Sigmoid colon (tissue), 7 donors: ENCODE measurements around the gene EHBP1L1. TPM values are rescaled to one million over a fixed set of nuclear protein-coding genes. Genes with fewer than 3 reads are reported as not detected.

Source experiments
- DNase-seq: peaks from one replicate; pipeline ENCODE4 v3.0.0-alpha.2; 2019
- H3K27ac ChIP-seq, 4 donors: fragments of 200-600 bp; sonication (generic); one replicate each; pipeline ENCODE4 v1.5.1; 2016 to 2019; ENCODE audit warnings: mild to moderate bottlenecking in 1 of 4
- H3K27me3 ChIP-seq, 3 donors: fragments of 200-600 bp; sonication (generic); one replicate each; pipeline ENCODE4 v1.5.1; 2019; ENCODE audit warnings: mild to moderate bottlenecking in 1 of 3
- H3K36me3 ChIP-seq, 4 donors: fragments of 200-600 bp; sonication (generic); one replicate each; pipeline ENCODE4 v1.5.1; 2016 to 2019
- H3K4me1 ChIP-seq, 4 donors: fragments of 200-600 bp; sonication (generic); one replicate each; pipeline ENCODE4 v1.5.1; 2017 to 2019
- H3K4me3 ChIP-seq, 4 donors: fragments of 200-600 bp; sonication (generic); one replicate each; pipeline ENCODE4 v1.5.1; 2017 to 2019; ENCODE audit warnings: mild to moderate bottlenecking in 2 of 4, moderate library complexity in 1 of 4
- H3K9me3 ChIP-seq, 4 donors: fragments of 200-600 bp in 3 of 4; sonication (generic) in 3 of 4; one replicate each; pipeline versions ENCODE4 v1.5.1 to v1.6.1; 2013 to 2019
- EP300 ChIP-seq, 4 donors: sonication (generic); formaldehyde crosslinking; IDR thresholded peaks; one replicate each; pipeline ENCODE4 v1.6.1; 2017; ENCODE audit warnings: antibody characterized with exemption in 4 of 4
- POLR2A ChIP-seq, 2 donors: fragments of 450-650 bp; IDR thresholded peaks; one replicate each; pipeline ENCODE4 v1.6.1; 2016; ENCODE audit warnings: antibody characterized with exemption in 2 of 2, mild to moderate bottlenecking in 2 of 2, moderate library complexity in 2 of 2
- POLR2AphosphoS5 ChIP-seq, 4 donors: sonication (generic); formaldehyde crosslinking; IDR thresholded peaks; one replicate each; pipeline ENCODE4 v1.6.1; 2017; ENCODE audit warnings: antibody characterized with exemption in 4 of 4
- WGBS, 2 donors: extraction: QIAGEN DNeasy Blood & Tissue Kit; methylation state at CpG; one replicate each; pipeline ENCODE4 v1.1.7; 2013; 5-methylcytosine and 5-hydroxymethylcytosine counted together
- intact Hi-C: fragments of 100-400 bp; cut with DNase I; formaldehyde crosslinking; loops from one replicate; pipeline ENCODE4 v1.15.1; 2023
- polyA plus RNA-seq, 3 donors: library from polyadenylated mRNA; stranded (reverse); fragments of 200-250 nt; gene quantifications; one replicate each; pipeline ENCODE4 v1.2.3, GENCODE V29; 2013
- total RNA-seq, 4 donors: library from RNA; depleted of rRNA; stranded (reverse); fragments of >200 nt; gene quantifications; one replicate each; pipeline ENCODE4 v1.1.0, GENCODE V29; 2016
- TF ChIP-seq, protein P1 (sequence below), 4 experiments: fragments of 450-650 bp in 3 of 4; fragments of 200-600 bp in 1 of 4; IDR thresholded peaks; one replicate each; pipeline ENCODE4 v1.5.1; 2016 to 2019; ENCODE audit warnings: antibody characterized with exemption in 4 of 4, mild to moderate bottlenecking in 3 of 4, moderate library complexity in 2 of 4
- donor health status: healthy with polysubstance abuse.
- donor health status: Bipolar disorder and iron deficiency.
- donor health status: healthy.

The EHBP1L1 gene
- total and polyA plus RNA-seq, 7 donors: 31.2 to 366 (median 148) TPM

DNA sequence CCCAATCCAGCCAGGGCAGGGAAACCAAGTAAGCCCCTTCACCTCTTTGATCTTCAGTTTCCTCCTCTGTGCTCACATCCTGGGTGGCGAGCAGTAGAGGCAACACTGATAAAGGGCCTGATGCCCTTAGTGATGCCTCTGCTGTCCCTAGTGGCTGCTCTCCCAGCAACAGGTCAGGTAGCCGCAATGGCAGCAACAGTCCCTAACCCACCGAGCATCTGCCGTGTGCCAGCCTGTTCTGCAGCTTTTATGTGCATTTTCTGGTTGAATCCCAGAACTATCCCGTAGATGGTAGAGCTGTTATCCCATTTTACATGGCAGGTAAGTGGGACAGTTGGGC, 45.7 kb upstream of the EHBP1L1 start:
- 85 to 86% methylated on average over 5 of the region's 5 CpGs for WGBS, 2 donors
- no peaks in the 10 kb centered on the region for H3K9me3 ChIP-seq
- peaks cover 0 to 19% (median 15%) of the 10 kb centered on the region in 4 donors for H3K4me1 ChIP-seq
- H3K36me3 ChIP-seq: peaks cover 30 to 88% (median 41%) of the 10 kb centered on the region in 4 donors
- intact Hi-C loops: no loop called here
- no peaks in the 10 kb centered on the region for H3K27me3 ChIP-seq
- H3K27ac ChIP-seq: no peak overlapping the region
- no peak overlapping the region for H3K4me3 ChIP-seq
- DNase-seq: no peak
- TF ChIP-seq, protein P1, sequence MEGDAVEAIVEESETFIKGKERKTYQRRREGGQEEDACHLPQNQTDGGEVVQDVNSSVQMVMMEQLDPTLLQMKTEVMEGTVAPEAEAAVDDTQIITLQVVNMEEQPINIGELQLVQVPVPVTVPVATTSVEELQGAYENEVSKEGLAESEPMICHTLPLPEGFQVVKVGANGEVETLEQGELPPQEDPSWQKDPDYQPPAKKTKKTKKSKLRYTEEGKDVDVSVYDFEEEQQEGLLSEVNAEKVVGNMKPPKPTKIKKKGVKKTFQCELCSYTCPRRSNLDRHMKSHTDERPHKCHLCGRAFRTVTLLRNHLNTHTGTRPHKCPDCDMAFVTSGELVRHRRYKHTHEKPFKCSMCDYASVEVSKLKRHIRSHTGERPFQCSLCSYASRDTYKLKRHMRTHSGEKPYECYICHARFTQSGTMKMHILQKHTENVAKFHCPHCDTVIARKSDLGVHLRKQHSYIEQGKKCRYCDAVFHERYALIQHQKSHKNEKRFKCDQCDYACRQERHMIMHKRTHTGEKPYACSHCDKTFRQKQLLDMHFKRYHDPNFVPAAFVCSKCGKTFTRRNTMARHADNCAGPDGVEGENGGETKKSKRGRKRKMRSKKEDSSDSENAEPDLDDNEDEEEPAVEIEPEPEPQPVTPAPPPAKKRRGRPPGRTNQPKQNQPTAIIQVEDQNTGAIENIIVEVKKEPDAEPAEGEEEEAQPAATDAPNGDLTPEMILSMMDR (IDR thresholded peaks at IDR 0.05): no peak
- no peak for TF ChIP-seq EP300 (IDR thresholded peaks at IDR 0.05)
- TF ChIP-seq POLR2AphosphoS5 (IDR thresholded peaks at IDR 0.05): no peak
- TF ChIP-seq POLR2A (IDR thresholded peaks at IDR 0.05): no peak

DNA sequence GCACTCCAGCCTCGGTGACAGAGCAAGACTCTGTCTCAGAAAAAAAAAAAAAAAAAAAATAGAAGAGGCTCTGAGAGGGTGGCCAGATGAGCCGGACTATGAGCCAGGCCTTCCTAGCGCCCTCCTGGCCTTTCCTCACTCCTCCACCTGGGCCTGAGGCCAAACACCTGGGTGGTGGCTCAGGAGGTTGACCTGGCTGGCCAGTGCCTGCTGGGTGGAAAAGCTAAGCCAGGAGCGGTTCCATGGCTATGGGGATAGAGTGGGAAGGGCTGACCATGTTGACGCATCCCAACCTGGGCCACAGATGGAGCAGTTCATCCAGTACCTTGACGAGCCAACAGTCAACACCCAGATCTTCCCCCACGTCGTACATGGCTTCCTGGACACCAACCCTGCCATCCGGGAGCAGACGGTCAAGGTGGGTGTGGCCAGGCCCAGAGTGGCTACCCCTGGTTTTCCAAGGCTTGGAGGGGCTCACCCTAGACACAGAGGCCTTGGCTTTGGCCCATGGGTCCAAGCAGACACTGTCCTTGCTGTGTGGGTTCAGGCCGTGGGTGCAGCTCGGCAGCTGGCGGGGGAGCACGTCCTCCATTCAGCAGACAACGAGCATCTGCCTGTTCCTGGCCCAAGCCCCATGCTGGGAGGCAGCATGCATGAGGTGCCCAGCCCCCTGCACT, 43.3 kb upstream of the EHBP1L1 start:
- Histone ChIP-seq H3K9me3 (no peaks in the 10 kb centered on the region), H3K27ac (peak overlapping the region in 1 of 4 donors; percentile 45), H3K27me3 (no peaks in the 10 kb centered on the region), H3K4me3 (no peak overlapping the region), H3K4me1 (no peaks in the 10 kb centered on the region), H3K36me3 (peaks cover 33 to 96% (median 46%) of the 10 kb centered on the region in 4 donors)
- no peak for TF ChIP-seq POLR2A (IDR thresholded peaks at IDR 0.05)
- TF ChIP-seq POLR2AphosphoS5 (IDR thresholded peaks at IDR 0.05): no peak
- no peak for TF ChIP-seq EP300 (IDR thresholded peaks at IDR 0.05)
- TF ChIP-seq, protein P1 (IDR thresholded peaks at IDR 0.05): no peak
- 91% methylated on average over 15 of the region's 15 CpGs for WGBS, 2 donors
- peak; percentile 69 for DNase-seq
- intact Hi-C loops: no loop called here

DNA sequence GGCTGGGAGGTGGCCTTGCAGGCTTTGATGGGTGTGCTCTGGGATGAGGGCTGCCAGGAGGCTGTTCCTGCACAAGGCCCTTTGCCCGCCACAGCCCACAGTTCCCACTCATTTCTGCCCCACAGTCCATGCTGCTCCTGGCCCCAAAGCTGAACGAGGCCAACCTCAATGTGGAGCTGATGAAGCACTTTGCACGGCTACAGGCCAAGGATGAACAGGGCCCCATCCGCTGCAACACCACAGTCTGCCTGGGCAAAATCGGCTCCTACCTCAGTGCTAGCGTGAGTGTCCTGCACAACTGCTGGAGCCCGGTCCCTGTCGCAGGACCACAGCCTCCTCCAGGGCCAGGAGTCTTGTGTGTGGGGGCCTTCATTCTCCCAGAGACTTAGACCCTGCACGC, 40.8 kb upstream of the EHBP1L1 start:
- Histone ChIP-seq H3K27me3 (no peaks in the 10 kb centered on the region), H3K4me3 (no peak overlapping the region), H3K36me3 (peaks cover 28 to 91% (median 59%) of the 10 kb centered on the region in 4 donors), H3K27ac (no peak overlapping the region), H3K9me3 (no peaks in the 10 kb centered on the region), H3K4me1 (peaks cover 0 to 11% (median 10%) of the 10 kb centered on the region in 4 donors)
- intact Hi-C loops: no loop called here
- no peak for DNase-seq
- 88 to 95% methylated on average over 9 of the region's 9 CpGs for WGBS, 2 donors
- no peak for TF ChIP-seq EP300 (IDR thresholded peaks at IDR 0.05)
- TF ChIP-seq, protein P1 (IDR thresholded peaks at IDR 0.05): no peak
- TF ChIP-seq POLR2A (IDR thresholded peaks at IDR 0.05): no peak
- TF ChIP-seq POLR2AphosphoS5 (IDR thresholded peaks at IDR 0.05): peak in 1 of 4 donors; percentile 6

DNA sequence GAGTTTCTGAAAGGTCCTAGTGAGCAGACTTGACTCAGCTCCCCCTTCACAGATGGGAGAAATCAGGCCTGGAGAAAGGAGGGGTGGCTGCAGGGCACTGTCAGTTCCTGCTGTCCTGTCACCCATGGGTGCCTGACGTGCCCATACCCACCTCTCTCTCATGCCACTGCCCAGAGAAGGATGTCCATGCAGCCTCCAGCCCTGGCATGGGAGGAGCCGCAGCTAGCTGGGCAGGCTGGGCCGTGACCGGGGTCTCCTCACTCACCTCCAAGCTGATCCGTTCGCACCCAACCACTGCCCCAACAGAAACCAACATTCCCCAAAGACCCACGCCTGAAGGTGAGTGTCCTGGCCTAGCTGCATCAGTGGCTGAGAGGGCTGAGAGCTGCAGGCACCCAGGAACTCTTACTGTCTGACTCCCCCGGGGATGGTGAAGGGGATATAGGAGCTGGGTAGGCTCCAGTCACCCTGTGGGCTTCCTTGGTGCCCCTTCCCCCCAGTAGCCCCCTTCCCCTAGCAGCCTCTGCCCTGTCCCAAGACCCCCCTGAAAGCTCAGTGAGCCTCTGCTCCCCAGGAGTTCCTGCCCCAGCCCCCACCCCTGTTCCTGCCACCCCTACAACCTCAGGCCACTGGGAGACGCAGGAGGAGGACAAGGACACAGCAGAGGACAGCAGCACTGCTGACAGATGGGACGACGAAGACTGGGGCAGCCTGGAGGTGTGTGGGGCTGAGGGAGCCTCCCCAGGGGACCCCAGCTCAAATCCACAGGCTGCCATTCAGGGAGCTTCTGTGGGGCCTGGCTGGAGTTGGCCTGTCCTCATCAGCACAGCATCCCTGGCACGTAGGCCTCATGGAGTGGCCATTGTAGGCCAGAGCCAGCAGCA, 39.2 kb upstream of the EHBP1L1 start:
- DNase-seq: peak; percentile 67
- Histone ChIP-seq H3K4me3 (no peak overlapping the region), H3K36me3 (peaks cover 13 to 76% (median 44%) of the 10 kb centered on the region in 4 donors), H3K4me1 (peaks cover 0 to 27% (median 23%) of the 10 kb centered on the region in 4 donors), H3K27ac (no peak overlapping the region), H3K9me3 (no peaks in the 10 kb centered on the region), H3K27me3 (no peaks in the 10 kb centered on the region)
- no peak for TF ChIP-seq POLR2A (IDR thresholded peaks at IDR 0.05)
- no peak for TF ChIP-seq EP300 (IDR thresholded peaks at IDR 0.05)
- TF ChIP-seq POLR2AphosphoS5 (IDR thresholded peaks at IDR 0.05): no peak
- TF ChIP-seq, protein P1 (IDR thresholded peaks at IDR 0.05): no peak
- WGBS, 2 donors: 83 to 90% methylated on average over 12 of the region's 12 CpGs
- intact Hi-C loops: no loop called here
